Measurements from ENCODE around the gene UBAC1. TPM values are rescaled to one million over a fixed set of nuclear protein-coding genes. Genes with fewer than 3 reads are reported as not detected.

The UBAC1 gene
- total RNA-seq, 1 experiment from 2014 or later = 54.8 TPM

DNA sequence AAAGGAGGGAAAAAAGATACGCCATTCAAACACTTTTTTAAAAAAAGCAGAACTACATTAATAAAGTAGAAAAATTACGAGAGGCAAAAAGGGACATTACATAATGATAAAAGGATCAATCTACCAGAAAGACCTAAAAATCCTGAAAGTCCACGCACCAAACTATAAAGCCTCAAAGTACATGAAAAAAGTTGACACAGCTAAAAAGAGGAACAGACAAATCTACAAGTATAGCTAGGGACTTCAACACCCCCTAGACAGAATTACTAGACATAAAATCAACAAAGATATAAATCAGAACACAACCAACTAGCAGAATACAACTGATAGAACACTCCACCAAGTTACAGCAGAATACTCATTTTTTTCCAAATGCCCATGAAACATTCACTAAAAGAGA lies 65.0 kb downstream of the UBAC1 start:
- CTCF ChIA-PET = no interaction called here
- RAD21 ChIA-PET (ENCODE audit: low non-redundant PET in 1 of 2, low total read pairs in 2 of 2, uncharacterized antibody in 2 of 2, unreplicated experiment in 2 of 2) = no interaction called here
- no peaks in the 10 kb centered on the region for H3K27me3 ChIP-seq (ENCODE audit: insufficient read depth, low read length)
- POLR2A ChIA-PET = no interaction called here
- peaks cover 100% of the 10 kb centered on the region for H3K79me2 ChIP-seq (ENCODE audit: insufficient read depth, low read length)
- TF ChIP-seq JUND (IDR thresholded peaks at IDR 0.05) = no peak
- TF ChIP-seq ZNF274 (IDR thresholded peaks at IDR 0.05; ENCODE audit: low read depth, low read length) = no peak
- no peak for TF ChIP-seq YY1 (IDR thresholded peaks at IDR 0.05; ENCODE audit: extremely low read depth, insufficient replicate concordance, low read depth, low read length)
- TF ChIP-seq, protein P1, sequence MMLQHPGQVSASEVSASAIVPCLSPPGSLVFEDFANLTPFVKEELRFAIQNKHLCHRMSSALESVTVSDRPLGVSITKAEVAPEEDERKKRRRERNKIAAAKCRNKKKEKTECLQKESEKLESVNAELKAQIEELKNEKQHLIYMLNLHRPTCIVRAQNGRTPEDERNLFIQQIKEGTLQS (IDR thresholded peaks at IDR 0.05) = no peak
- TF ChIP-seq TCF7L2 (IDR thresholded peaks at IDR 0.05; ENCODE audit: borderline replicate concordance, extremely low read depth, insufficient read depth, insufficient read length) = no peak
- no peak for TF ChIP-seq CBX3 (IDR thresholded peaks at IDR 0.05; ENCODE audit: low read depth)
- no peak for TF ChIP-seq ZFX (IDR thresholded peaks at IDR 0.05)
- TF ChIP-seq CEBPB (IDR thresholded peaks at IDR 0.05; ENCODE audit: low read depth) = no peak
- TF ChIP-seq, protein P2, sequence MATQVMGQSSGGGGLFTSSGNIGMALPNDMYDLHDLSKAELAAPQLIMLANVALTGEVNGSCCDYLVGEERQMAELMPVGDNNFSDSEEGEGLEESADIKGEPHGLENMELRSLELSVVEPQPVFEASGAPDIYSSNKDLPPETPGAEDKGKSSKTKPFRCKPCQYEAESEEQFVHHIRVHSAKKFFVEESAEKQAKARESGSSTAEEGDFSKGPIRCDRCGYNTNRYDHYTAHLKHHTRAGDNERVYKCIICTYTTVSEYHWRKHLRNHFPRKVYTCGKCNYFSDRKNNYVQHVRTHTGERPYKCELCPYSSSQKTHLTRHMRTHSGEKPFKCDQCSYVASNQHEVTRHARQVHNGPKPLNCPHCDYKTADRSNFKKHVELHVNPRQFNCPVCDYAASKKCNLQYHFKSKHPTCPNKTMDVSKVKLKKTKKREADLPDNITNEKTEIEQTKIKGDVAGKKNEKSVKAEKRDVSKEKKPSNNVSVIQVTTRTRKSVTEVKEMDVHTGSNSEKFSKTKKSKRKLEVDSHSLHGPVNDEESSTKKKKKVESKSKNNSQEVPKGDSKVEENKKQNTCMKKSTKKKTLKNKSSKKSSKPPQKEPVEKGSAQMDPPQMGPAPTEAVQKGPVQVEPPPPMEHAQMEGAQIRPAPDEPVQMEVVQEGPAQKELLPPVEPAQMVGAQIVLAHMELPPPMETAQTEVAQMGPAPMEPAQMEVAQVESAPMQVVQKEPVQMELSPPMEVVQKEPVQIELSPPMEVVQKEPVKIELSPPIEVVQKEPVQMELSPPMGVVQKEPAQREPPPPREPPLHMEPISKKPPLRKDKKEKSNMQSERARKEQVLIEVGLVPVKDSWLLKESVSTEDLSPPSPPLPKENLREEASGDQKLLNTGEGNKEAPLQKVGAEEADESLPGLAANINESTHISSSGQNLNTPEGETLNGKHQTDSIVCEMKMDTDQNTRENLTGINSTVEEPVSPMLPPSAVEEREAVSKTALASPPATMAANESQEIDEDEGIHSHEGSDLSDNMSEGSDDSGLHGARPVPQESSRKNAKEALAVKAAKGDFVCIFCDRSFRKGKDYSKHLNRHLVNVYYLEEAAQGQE (IDR thresholded peaks at IDR 0.05; ENCODE audit: low read depth) = no peak
- TF ChIP-seq, protein P3, sequence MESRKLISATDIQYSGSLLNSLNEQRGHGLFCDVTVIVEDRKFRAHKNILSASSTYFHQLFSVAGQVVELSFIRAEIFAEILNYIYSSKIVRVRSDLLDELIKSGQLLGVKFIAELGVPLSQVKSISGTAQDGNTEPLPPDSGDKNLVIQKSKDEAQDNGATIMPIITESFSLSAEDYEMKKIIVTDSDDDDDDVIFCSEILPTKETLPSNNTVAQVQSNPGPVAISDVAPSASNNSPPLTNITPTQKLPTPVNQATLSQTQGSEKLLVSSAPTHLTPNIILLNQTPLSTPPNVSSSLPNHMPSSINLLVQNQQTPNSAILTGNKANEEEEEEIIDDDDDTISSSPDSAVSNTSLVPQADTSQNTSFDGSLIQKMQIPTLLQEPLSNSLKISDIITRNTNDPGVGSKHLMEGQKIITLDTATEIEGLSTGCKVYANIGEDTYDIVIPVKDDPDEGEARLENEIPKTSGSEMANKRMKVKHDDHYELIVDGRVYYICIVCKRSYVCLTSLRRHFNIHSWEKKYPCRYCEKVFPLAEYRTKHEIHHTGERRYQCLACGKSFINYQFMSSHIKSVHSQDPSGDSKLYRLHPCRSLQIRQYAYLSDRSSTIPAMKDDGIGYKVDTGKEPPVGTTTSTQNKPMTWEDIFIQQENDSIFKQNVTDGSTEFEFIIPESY (IDR thresholded peaks at IDR 0.05; ENCODE audit: extremely low read depth, insufficient replicate concordance, low read length) = no peak
- no peak for TF ChIP-seq POLR2AphosphoS5 (IDR thresholded peaks at IDR 0.05; ENCODE audit: low read depth, low read length)
- TF ChIP-seq EGR1 (IDR thresholded peaks at IDR 0.05; ENCODE audit: low read depth) = no peak
- TF ChIP-seq EZH2phosphoT487 (IDR thresholded peaks at IDR 0.05; ENCODE audit: borderline replicate concordance) = no peak
- TF ChIP-seq POLR2A (IDR thresholded peaks at IDR 0.05; ENCODE audit: borderline replicate concordance, extremely low read depth, insufficient read depth, insufficient read length) = no peak
- TF ChIP-seq SIN3A (IDR thresholded peaks at IDR 0.05; ENCODE audit: low read depth) = no peak
- no peak overlapping the region for H3K4me3 ChIP-seq (replicated peaks in 1 of 2; ENCODE audit: low read depth in 1 of 2, low read length in 2 of 2)
- peaks cover 0 to 6% of the 10 kb centered on the region in 2 experiments; a peak in 1 of 4 replicates for H3K9me3 ChIP-seq (ENCODE audit: control insufficient read depth in 1 of 2, insufficient read depth in 1 of 2, low read depth in 1 of 2, low read length in 2 of 2)
- ATAC-seq (no peak), DNase-seq (ENCODE audit: low read depth, low spot score) (no peak)
- intact Hi-C loops (cut with micrococcal nuclease) = no loop called here
- H3K27ac ChIP-seq (ENCODE audit: low read depth, low read length) = no peak overlapping the region
- H4K20me1 ChIP-seq (ENCODE audit: insufficient read depth) = no peaks in the 10 kb centered on the region
- H3K4me1 ChIP-seq (ENCODE audit: control insufficient read depth in 1 of 2, insufficient read depth in 2 of 2, low read length in 2 of 2) = peaks cover under 1 to 3% of the 10 kb centered on the region in 2 experiments; a peak in 3 of 4 replicates
- H3K4me2 ChIP-seq (ENCODE audit: low read length) = no peak overlapping the region
- no peak overlapping the region for H3K9ac ChIP-seq (ENCODE audit: low read length)
- peaks cover 0 to 5% of the 10 kb centered on the region in 2 experiments; a peak in 1 of 4 replicates for H3K36me3 ChIP-seq (ENCODE audit: control insufficient read depth in 1 of 2, insufficient read depth in 2 of 2, low read length in 2 of 2)
- no peak overlapping the region for H2AFZ ChIP-seq (ENCODE audit: low read depth, low read length, poor library complexity, severe bottlenecking)
- H3K9me2 ChIP-seq (ENCODE audit: insufficient read depth) = no peaks in the 10 kb centered on the region
- BruUV-seq (replicated peaks) = no TSS peak
